Measurements from ENCODE around the gene INPP5A. TPM values are rescaled to one million over a fixed set of nuclear protein-coding genes. Genes with fewer than 3 reads are reported as not detected.

INPP5A gene
- total RNA-seq, 1 donor from 2014 or later: 41.0 TPM

DNA sequence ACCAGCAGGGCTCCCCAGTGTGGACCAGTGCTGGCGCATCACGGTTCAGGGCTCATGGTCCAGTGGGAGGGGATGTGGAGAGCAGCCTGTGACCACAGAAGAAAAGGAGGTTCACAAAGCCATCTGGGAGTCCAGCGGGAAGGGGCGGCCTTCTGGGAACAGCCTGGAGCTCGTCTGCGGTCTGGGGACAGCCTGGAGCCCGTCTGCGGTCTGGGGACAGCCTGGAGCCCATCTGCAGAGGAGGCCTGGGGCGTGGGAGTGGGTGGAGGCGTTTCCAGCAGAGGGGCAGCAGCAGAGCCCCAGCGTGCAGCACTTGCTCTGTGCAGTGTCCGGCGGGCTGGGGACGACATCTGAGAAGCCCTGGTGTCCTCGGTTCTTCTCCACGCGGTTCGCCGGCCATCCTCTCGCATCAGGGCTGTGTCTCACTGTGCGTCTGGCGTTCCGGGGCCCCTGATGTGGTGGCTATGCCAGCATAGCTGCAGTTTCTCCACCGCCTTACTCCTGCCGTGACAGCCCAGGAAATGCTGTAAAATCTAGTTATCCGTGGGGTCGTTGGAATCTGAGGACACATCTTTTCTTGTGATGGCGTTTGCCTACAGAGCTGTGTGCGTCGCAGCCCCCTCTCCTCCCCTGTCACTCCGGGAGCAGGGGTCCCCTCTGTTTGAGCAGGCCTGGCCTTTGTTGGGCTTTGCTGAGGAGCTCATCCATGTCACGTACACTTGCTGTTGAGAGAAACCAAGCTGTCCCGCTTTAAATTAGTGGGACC, 104.6 kb downstream of the INPP5A start:
- TF ChIP-seq, protein P1, sequence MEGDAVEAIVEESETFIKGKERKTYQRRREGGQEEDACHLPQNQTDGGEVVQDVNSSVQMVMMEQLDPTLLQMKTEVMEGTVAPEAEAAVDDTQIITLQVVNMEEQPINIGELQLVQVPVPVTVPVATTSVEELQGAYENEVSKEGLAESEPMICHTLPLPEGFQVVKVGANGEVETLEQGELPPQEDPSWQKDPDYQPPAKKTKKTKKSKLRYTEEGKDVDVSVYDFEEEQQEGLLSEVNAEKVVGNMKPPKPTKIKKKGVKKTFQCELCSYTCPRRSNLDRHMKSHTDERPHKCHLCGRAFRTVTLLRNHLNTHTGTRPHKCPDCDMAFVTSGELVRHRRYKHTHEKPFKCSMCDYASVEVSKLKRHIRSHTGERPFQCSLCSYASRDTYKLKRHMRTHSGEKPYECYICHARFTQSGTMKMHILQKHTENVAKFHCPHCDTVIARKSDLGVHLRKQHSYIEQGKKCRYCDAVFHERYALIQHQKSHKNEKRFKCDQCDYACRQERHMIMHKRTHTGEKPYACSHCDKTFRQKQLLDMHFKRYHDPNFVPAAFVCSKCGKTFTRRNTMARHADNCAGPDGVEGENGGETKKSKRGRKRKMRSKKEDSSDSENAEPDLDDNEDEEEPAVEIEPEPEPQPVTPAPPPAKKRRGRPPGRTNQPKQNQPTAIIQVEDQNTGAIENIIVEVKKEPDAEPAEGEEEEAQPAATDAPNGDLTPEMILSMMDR (IDR thresholded peaks at IDR 0.05; ENCODE audit: unreplicated experiment): no peak
- no peaks in the 10 kb centered on the region for H3K9me3 Mint-ChIP-seq
- peaks cover 6% of the 10 kb centered on the region for H3K36me3 Mint-ChIP-seq
- H3K27me3 Mint-ChIP-seq (ENCODE audit: low read depth): no peaks in the 10 kb centered on the region
- H3K4me1 Mint-ChIP-seq: peaks cover 8% of the 10 kb centered on the region
- no peak overlapping the region for H3K4me3 Mint-ChIP-seq
- H3K27ac Mint-ChIP-seq: no peak overlapping the region
- no peak for DNase-seq (ENCODE audit: low spot score in 2 of 2, unreplicated experiment in 2 of 2)

DNA sequence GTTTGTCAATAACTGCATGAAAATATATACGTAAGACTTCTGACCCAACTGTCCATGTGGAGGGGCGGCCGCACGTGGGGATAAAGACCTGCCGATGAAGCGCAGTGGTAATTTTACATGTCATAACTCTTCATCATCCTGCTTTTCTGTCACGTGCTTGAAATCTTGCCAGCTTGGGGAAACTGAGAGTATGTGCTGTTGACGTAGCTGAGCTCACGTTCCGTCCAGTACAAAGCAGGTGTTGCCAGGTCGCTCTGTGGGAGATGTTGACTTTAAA, 105.1 kb downstream of the INPP5A start:
- no peaks in the 10 kb centered on the region for H3K9me3 Mint-ChIP-seq
- H3K27ac Mint-ChIP-seq: no peak overlapping the region
- H3K4me3 Mint-ChIP-seq: no peak overlapping the region
- peaks cover 5% of the 10 kb centered on the region for H3K4me1 Mint-ChIP-seq
- H3K27me3 Mint-ChIP-seq (ENCODE audit: low read depth): no peaks in the 10 kb centered on the region
- no peak for DNase-seq (ENCODE audit: low spot score in 2 of 2, unreplicated experiment in 2 of 2)
- peaks cover 9% of the 10 kb centered on the region for H3K36me3 Mint-ChIP-seq
- TF ChIP-seq, protein P1 (IDR thresholded peaks at IDR 0.05; ENCODE audit: unreplicated experiment): no peak

DNA sequence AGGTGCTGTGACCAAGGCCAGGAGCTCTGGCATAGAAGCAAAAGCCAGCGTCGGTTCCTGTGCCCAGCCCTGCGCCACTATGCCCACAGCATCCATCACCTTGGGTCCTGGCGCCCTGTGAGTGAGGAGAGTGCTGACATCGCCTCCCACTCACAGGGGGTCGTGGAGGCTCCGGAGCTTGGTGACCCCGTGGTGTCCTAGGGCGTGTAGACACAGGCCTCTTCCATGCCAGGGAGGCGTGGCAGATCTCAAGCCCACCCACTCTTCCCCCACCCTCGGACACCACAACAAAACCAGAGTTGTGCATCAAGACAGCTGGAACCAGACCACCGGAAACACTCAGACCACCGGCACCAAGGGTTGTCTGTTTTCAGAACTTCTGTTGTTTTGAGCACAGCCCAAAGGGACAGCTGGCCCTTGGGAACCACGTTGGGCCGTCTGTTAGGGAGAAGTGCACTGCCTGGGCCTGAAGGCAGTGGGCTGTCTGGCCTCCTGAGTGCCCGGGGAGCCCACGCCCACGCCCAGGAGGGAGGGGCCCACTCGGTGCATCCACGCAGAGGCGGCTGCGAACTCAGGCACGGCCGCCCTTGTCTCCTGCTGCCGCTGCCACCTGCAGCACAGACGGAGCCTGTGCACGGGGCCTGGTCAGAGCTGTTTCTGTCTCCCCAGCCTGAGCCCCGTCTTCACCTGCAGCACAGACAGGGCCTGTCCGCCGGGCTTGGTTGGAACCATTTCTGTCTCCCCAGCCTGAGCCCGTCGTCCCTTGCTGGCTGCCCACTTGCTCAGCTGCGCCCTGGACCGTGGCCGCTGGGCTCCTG, 106.3 kb downstream of the INPP5A start:
- Mint-ChIP-seq H3K36me3 (peaks cover 9% of the 10 kb centered on the region), H3K9me3 (no peaks in the 10 kb centered on the region), H3K27me3 (ENCODE audit: low read depth) (no peaks in the 10 kb centered on the region), H3K4me3 (no peak overlapping the region), H3K4me1 (peaks cover 8% of the 10 kb centered on the region), H3K27ac (no peak overlapping the region)
- TF ChIP-seq, protein P1 (IDR thresholded peaks at IDR 0.05; ENCODE audit: unreplicated experiment): no peak
- no peak for DNase-seq (ENCODE audit: low spot score in 2 of 2, unreplicated experiment in 2 of 2)

DNA sequence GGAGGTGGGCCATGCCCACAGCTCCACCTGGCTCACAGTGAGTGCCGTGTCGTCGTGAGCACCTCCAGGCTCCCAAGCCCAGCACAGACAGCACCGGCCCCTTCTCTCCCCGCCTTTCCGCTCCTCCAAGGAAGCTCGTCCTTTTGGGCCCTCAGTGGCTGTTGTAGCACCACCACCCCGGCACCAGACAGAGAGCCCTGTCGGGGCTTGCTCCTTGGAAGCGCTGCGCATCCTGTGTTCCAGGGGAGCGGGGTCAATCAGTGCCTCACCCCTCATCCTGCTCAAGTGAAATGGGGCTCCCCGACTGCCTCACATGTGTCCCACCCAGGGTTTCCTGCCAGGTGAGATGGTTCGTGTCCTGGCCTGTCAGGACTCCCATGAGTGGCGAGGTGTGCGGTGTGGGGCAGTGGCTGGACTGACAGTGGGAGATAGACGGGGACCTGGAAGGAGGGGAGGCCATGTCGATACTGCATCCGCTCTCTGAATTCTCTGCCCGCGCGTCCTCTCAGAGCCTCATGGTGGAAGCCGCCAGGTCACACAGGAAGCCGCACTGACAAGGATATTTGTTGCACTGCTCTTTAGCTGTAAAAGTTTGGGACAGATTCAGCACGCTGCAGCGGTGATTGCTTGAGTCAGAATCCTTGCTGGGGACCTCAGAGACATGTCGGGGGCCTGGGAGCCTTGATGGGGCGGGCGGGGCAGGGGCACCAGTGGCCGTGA, 107.1 kb downstream of the INPP5A start:
- no peaks in the 10 kb centered on the region for H3K27me3 Mint-ChIP-seq (ENCODE audit: low read depth)

DNA sequence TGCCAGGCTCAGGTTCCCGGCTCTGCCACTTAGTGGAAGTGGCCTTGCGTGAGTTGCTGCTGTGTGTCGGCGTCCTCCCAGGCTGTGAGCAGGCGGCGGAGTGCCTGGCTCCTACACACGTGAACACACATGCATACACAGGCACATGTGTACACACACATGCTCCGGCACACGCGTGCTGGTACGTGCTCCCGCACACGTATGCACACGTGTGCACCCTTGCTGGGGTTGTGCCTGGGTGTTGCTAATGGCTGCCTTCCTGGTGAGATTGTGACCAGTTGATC, 107.6 kb downstream of the INPP5A start:
- H3K36me3 Mint-ChIP-seq: peaks cover 3% of the 10 kb centered on the region
- H3K9me3 Mint-ChIP-seq: no peaks in the 10 kb centered on the region
- no peak overlapping the region for H3K27ac Mint-ChIP-seq
- no peak overlapping the region for H3K4me3 Mint-ChIP-seq
- TF ChIP-seq, protein P1 (IDR thresholded peaks at IDR 0.05; ENCODE audit: unreplicated experiment): no peak
- peaks cover 12% of the 10 kb centered on the region for H3K4me1 Mint-ChIP-seq
- no peak for DNase-seq (ENCODE audit: low spot score in 2 of 2, unreplicated experiment in 2 of 2)
- H3K27me3 Mint-ChIP-seq (ENCODE audit: low read depth): no peaks in the 10 kb centered on the region

More for the DNA sequence above, 107.1 kb downstream of the INPP5A start:
- no peak overlapping the region for H3K27ac Mint-ChIP-seq
- no peaks in the 10 kb centered on the region for H3K9me3 Mint-ChIP-seq
- TF ChIP-seq, protein P1 (IDR thresholded peaks at IDR 0.05; ENCODE audit: unreplicated experiment): no peak
- H3K4me3 Mint-ChIP-seq: no peak overlapping the region
- H3K4me1 Mint-ChIP-seq: peaks cover 12% of the 10 kb centered on the region
- no peak for DNase-seq (ENCODE audit: low spot score in 2 of 2, unreplicated experiment in 2 of 2)
- H3K36me3 Mint-ChIP-seq: peaks cover 7% of the 10 kb centered on the region

Data from mesothelial cell of epicardium (in vitro differentiated cells).